Measurements from ENCODE around the gene KLHL13. TPM values are rescaled to one million over a fixed set of nuclear protein-coding genes. Genes with fewer than 3 reads are reported as not detected.
A peak's percentile ranks its signal among the peaks of the same experiment; 100 is the strongest.
"Not testable (repeated sequence)": the region's sequence is repeated elsewhere in the genome, so short reads cannot be mapped to it uniquely, and the experiment has no call there.

The KLHL13 gene
- total RNA-seq = 1 to 10 TPM; 1.1 to 2.3 TPM
- polyA plus RNA-seq = 1 to 10 TPM; 2.6 to 2.9 (median 2.7) TPM
- 1.3 to 4.4 (median 2.3) reads per million in 6 experiments for total RNA-seq

DNA sequence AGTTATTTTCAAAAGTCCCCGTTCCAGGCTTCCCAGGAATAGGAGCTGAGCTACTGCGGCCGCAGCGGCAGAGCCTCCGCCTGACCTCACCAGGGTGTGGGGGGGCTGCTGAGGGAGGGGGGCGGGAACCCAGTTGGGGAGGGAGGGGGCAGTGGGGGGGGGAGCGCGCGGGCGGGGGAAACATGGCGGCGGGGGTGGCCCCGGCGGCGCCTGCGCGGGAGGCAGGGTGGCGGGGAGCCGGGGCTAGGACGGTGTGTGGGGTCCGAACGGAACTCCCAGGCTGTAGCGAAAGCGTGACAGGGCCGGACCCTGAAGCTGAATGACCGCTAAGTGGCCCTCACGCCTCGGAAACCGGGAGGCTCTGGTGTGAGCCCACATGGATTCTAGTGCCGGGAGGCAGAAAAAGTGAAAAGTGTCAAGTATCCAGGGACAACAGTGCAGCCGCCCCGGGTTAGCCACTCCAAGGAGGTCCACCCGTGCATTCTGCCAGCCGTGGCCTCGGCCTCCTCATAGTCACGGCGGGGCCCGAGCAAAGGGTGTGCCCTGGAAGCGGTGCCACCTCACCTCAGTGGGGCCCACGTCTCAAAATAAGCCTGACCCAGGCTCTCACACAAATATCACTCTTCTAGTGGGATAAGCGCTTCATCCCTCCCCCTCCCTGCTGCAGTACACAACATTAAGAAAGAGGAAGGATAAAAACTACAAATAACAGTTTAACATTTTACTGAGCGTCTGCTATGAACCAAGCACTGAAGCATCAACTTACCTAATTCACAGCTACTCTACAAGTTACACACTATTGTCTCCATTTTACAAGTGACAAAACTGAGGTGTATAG lies at the start of gene KLHL13:
Gene KLHL13 (minus strand): TSS at position 98 of the 838 bp plus-strand sequence. CDS start 88,337 bp downstream, outside the sequence.
- DNase-seq = peak in 8 of 10 donors; percentile 0 to 31 (median 8)

GRCh38 chrX:118164138-118164537 lies 47.5 kb upstream of the KLHL13 start:
- ATAC-seq (no peak), DNase-seq (no peak)
- no peaks in the 10 kb centered on the region for H3K4me1 Mint-ChIP-seq
- peaks cover 0 to 5% (median 0%) of the 10 kb centered on the region in 3 donors for H3K36me3 Mint-ChIP-seq
- no peaks in the 10 kb centered on the region for H3K9me3 Mint-ChIP-seq
- peaks cover 0 to 10% (median 0%) of the 10 kb centered on the region in 5 donors for H3K27me3 Mint-ChIP-seq
- H3K4me3 Mint-ChIP-seq = no peak overlapping the region
- POLR2A ChIA-PET = no interaction called here
- no peak overlapping the region for H3K27ac Mint-ChIP-seq

More for the DNA sequence above, at the start of gene KLHL13:
- no peaks in the 10 kb centered on the region for H3K36me3 Mint-ChIP-seq
- POLR2A ChIA-PET = no interaction called here
- peaks cover 3 to 10% (median 5%) of the 10 kb centered on the region in 5 donors for H3K27me3 Mint-ChIP-seq
- peak within 1 kb of the TSS; percentile 75 to 91 (median 85) for H3K4me3 Mint-ChIP-seq
- peak; percentile 62 to 74 for ATAC-seq
- H3K9me3 Mint-ChIP-seq = no peaks in the 10 kb centered on the region
- peaks cover 2 to 19% (median 12%) of the 10 kb centered on the region in 4 donors for H3K4me1 Mint-ChIP-seq
- H3K27ac Mint-ChIP-seq = peak within 1 kb of the TSS; percentile 36 to 92 (median 78)

GRCh38 chrX:118156953-118157608 lies 40.5 kb upstream of the KLHL13 start:
- no peak overlapping the region for H3K27ac Mint-ChIP-seq
- no peak for ATAC-seq
- peaks cover 0 to 9% (median 0%) of the 10 kb centered on the region in 5 donors for H3K27me3 Mint-ChIP-seq
- no peaks in the 10 kb centered on the region for H3K9me3 Mint-ChIP-seq
- H3K36me3 Mint-ChIP-seq = no peaks in the 10 kb centered on the region
- POLR2A ChIA-PET = no interaction called here
- H3K4me3 Mint-ChIP-seq = no peak overlapping the region
- DNase-seq = no peak
- no peaks in the 10 kb centered on the region for H3K4me1 Mint-ChIP-seq

- DNase-seq (no peak), ATAC-seq (no peak)
- Mint-ChIP-seq H3K27me3 (peaks cover 0 to 9% (median 0%) of the 10 kb centered on the region in 5 donors), H3K9me3 (no peaks in the 10 kb centered on the region), H3K36me3 (no peaks in the 10 kb centered on the region), H3K27ac (peak overlapping the region in 1 of 10 donors; percentile 13), H3K4me1 (no peaks in the 10 kb centered on the region), H3K4me3 (no peak overlapping the region)
- POLR2A ChIA-PET = no interaction called here
Measured at GRCh38 chrX:118156254-118156952, 39.8 kb upstream of the KLHL13 start.

- Mint-ChIP-seq H3K4me3 (no peak overlapping the region), H3K4me1 (no peaks in the 10 kb centered on the region), H3K36me3 (no peaks in the 10 kb centered on the region), H3K27ac (no peak overlapping the region), H3K9me3 (no peaks in the 10 kb centered on the region), H3K27me3 (peaks cover 0 to 4% (median 0%) of the 10 kb centered on the region in 5 donors)
- ATAC-seq (no peak), DNase-seq (no peak)
- POLR2A ChIA-PET = no interaction called here
Measured at GRCh38 chrX:118153270-118153669, 36.7 kb upstream of the KLHL13 start.

GRCh38 chrX:118152721-118153120 lies 36.1 kb upstream of the KLHL13 start:
- H3K4me3 Mint-ChIP-seq = no peak overlapping the region
- ATAC-seq (no peak), DNase-seq (no peak)
- H3K4me1 Mint-ChIP-seq = no peaks in the 10 kb centered on the region
- H3K36me3 Mint-ChIP-seq = no peaks in the 10 kb centered on the region
- no peak overlapping the region for H3K27ac Mint-ChIP-seq
- no peaks in the 10 kb centered on the region for H3K9me3 Mint-ChIP-seq
- POLR2A ChIA-PET = no interaction called here
- peaks cover 0 to 4% (median 0%) of the 10 kb centered on the region in 5 donors for H3K27me3 Mint-ChIP-seq

- H3K4me3 Mint-ChIP-seq = no peak overlapping the region
- H3K27me3 Mint-ChIP-seq = peaks cover 0 to 3% (median 0%) of the 10 kb centered on the region in 5 donors
- no peak for ATAC-seq
- DNase-seq = no peak
- H3K36me3 Mint-ChIP-seq = no peaks in the 10 kb centered on the region
- POLR2A ChIA-PET = no interaction called here
- no peaks in the 10 kb centered on the region for H3K4me1 Mint-ChIP-seq
- no peaks in the 10 kb centered on the region for H3K9me3 Mint-ChIP-seq
- no peak overlapping the region for H3K27ac Mint-ChIP-seq
Measured at GRCh38 chrX:118148737-118149136, 32.1 kb upstream of the KLHL13 start.

DNA sequence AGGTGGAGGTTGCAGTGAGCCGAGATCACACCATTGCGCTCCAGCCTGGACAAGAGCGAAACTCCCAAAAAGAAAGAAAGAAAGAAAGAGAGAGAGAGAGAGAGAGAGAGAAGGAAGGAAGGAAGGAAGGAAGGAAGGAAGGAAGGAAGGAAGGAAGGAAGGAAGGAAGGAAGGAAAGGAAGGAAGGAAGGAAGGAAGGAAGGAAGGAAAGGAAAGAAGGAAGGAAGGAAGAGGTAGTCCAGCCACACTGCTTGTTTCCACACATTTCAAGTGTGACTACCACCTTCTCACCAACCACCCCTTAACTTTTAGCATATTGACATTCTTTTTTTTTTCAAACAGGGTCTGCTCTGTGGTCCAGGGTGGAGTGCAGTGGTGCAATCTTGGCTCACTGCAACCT lies 31.2 kb upstream of the KLHL13 start:
- DNase-seq, POLR2A ChIA-PET, H3K4me1 Mint-ChIP-seq, ATAC-seq, H3K27me3 Mint-ChIP-seq, H3K4me3 Mint-ChIP-seq, H3K36me3 Mint-ChIP-seq, H3K27ac Mint-ChIP-seq, H3K9me3 Mint-ChIP-seq: not testable (repeated sequence)

DNA sequence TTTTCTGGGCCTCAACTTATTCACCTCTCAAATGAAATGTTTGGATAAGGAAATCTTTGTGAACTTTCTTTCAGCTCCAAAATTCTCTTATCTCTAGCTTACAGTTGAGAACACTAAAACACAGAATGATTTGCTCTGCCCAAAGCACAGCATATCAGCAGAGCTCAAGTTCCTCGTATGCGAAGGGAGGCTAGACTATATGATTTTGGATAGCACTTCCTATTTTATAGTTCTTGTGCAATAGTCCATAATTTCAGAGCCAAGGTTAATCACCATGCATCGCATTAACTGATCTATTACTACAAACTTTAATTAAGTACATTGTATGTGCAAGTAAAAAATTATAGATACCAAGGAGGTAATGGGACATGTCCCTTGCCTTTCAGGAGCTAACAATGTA lies 27.0 kb upstream of the KLHL13 start:
- ATAC-seq (no peak), DNase-seq (no peak)
- Mint-ChIP-seq H3K27me3 (no peaks in the 10 kb centered on the region), H3K4me3 (no peak overlapping the region), H3K27ac (no peak overlapping the region), H3K36me3 (no peaks in the 10 kb centered on the region), H3K4me1 (no peaks in the 10 kb centered on the region), H3K9me3 (peaks cover 0 to 3% (median 0%) of the 10 kb centered on the region in 9 donors)
- POLR2A ChIA-PET = no interaction called here

DNA sequence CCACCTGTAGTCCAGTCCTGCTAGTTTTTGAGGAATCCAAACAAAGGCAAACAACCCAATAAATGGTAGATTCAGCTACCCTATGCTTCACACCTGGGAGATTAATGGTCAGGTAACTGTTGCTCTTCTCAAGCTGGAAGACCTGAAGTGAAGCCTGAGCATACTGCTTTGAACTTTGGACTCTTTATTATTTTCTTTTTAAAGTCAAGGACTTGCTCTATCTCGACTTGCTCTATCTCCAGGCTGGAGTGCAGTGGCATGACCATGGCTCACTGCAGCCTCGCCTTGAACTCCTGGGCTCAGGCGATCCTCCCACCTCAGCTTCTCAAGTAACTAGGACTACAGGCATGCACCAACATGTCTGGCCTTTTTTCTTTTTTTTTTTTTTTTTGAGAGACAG lies 14.7 kb upstream of the KLHL13 start:
- DNase-seq (no peak), ATAC-seq (no peak)
- peaks cover 0 to under 1% (median under 1%) of the 10 kb centered on the region in 4 donors for H3K4me1 Mint-ChIP-seq
- POLR2A ChIA-PET = no interaction called here
- no peaks in the 10 kb centered on the region for H3K9me3 Mint-ChIP-seq
- no peak overlapping the region for H3K27ac Mint-ChIP-seq
- H3K36me3 Mint-ChIP-seq = no peaks in the 10 kb centered on the region
- no peak overlapping the region for H3K4me3 Mint-ChIP-seq
- no peaks in the 10 kb centered on the region for H3K27me3 Mint-ChIP-seq

GRCh38 chrX:118129681-118130080 lies 13.1 kb upstream of the KLHL13 start:
- no peak for DNase-seq
- Mint-ChIP-seq H3K4me1 (peaks cover 0 to 4% (median 2%) of the 10 kb centered on the region in 4 donors), H3K9me3 (no peaks in the 10 kb centered on the region), H3K27me3 (no peaks in the 10 kb centered on the region), H3K27ac (no peak overlapping the region), H3K4me3 (no peak overlapping the region), H3K36me3 (no peaks in the 10 kb centered on the region)
- ATAC-seq = no peak
- POLR2A ChIA-PET = no interaction called here

DNA sequence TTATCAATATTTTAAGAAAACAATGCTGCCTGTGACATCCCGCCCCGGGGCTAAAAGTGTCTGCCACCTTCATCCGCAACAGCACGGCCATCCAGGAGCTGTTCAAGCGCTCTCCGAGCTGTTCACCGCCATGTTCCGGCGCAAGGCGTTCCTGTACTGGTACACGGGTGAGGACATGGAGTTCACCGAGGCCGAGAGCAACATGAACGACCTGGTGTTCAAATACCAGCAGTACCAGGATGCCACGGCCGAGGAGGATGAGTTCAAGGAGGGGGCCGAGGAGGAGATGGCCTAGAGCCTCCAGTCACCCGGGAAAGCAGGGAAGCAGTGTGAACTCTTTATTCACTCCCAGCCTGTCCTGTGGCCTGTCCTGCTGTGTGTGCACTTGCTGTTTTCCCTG lies 12.1 kb upstream of the KLHL13 start:
- Mint-ChIP-seq H3K4me1 (peaks cover 0 to 4% (median 2%) of the 10 kb centered on the region in 4 donors), H3K4me3 (no peak overlapping the region), H3K27ac (no peak overlapping the region), H3K9me3 (no peaks in the 10 kb centered on the region), H3K36me3 (no peaks in the 10 kb centered on the region), H3K27me3 (no peaks in the 10 kb centered on the region)
- DNase-seq = no peak
- ATAC-seq = no peak
- POLR2A ChIA-PET = no interaction called here

DNA sequence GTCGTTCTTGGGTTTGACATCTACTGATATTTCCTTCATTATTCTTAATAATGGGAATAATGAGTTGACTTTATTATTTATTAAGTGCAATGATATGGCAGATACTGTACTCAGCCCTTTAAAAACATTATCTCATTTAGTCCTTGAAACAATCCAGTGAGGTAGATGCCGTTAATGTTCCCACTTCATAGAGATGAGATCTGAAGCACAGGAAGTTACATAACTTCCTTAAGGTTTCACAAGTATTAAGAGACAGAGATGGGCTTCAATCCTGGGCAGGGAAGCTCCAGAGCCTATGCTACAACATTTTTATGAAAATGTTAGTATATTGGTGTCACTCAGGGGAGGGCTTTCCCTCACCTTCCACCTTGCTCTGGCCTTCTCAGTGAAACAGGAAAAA lies 9.7 kb upstream of the KLHL13 start:
- peaks cover 0 to 4% (median 2%) of the 10 kb centered on the region in 4 donors for H3K4me1 Mint-ChIP-seq
- H3K4me3 Mint-ChIP-seq = no peak overlapping the region
- no peaks in the 10 kb centered on the region for H3K36me3 Mint-ChIP-seq
- H3K9me3 Mint-ChIP-seq = no peaks in the 10 kb centered on the region
- H3K27me3 Mint-ChIP-seq = peaks cover 0 to 2% (median 0%) of the 10 kb centered on the region in 5 donors
- DNase-seq = no peak
- peak in 1 of 2 donors; percentile 49 for ATAC-seq
- POLR2A ChIA-PET = no interaction called here
- H3K27ac Mint-ChIP-seq = no peak overlapping the region
